HFF-Myc (cell line): ENCODE data around the gene MPI.

ENCODE experiments used
- DNase-seq: peaks from one replicate; pipeline ENCODE4 v3.0.0-alpha.2; 2011; ENCODE audit warnings: low read depth; ENCODE audit errors: extremely low read depth
- H3K4me3 ChIP-seq: replicated peaks from 2 replicates; pipeline ENCODE4 v1.5.1; 2011; ENCODE audit warnings: low read depth, mild to moderate bottlenecking, control low read depth, low read length
- CTCF ChIP-seq: IDR thresholded peaks from 2 replicates; pipeline ENCODE4 v1.5.1; 2012; ENCODE audit warnings: mild to moderate bottlenecking, low read depth, low read length, control low read depth; ENCODE audit errors: missing control alignments

MPI gene

GRCh38 chr15:74858369-74858740 lies 31.5 kb upstream of the MPI start:
- H3K4me3 ChIP-seq = no peak overlapping the region
- no peak for TF ChIP-seq CTCF
- DNase-seq = no peak

- no peak for DNase-seq
- no peak for TF ChIP-seq CTCF
- H3K4me3 ChIP-seq = no peak overlapping the region
Observed at GRCh38 chr15:74863239-74864056, 26.4 kb upstream of the MPI start.

GRCh38 chr15:74864296-74864695 lies 25.5 kb upstream of the MPI start:
- no peak for DNase-seq
- no peak for TF ChIP-seq CTCF
- no peak overlapping the region for H3K4me3 ChIP-seq

- DNase-seq = no peak
- no peak overlapping the region for H3K4me3 ChIP-seq
- no peak for TF ChIP-seq CTCF
Observed at GRCh38 chr15:74865316-74865715, 24.5 kb upstream of the MPI start.

GRCh38 chr15:74866090-74866489 lies 23.8 kb upstream of the MPI start:
- no peak overlapping the region for H3K4me3 ChIP-seq
- no peak for TF ChIP-seq CTCF
- DNase-seq = no peak

GRCh38 chr15:74867466-74868038 lies 22.3 kb upstream of the MPI start:
- H3K4me3 ChIP-seq = no peak overlapping the region
- no peak for DNase-seq
- TF ChIP-seq CTCF = no peak
